Nephron (organoid): ENCODE results near the gene STRAP.
A peak's percentile ranks its signal among the peaks of the same experiment; 100 is the strongest.

Experiments
- H3K27ac Mint-ChIP-seq, 3 experiments: 2 replicates each; pipeline ENCODE4 v1.8.0; 2020; ENCODE audit warnings: mixed read lengths in 3 of 3, mild to moderate bottlenecking in 2 of 3, moderate library complexity in 1 of 3
- H3K27me3 Mint-ChIP-seq: 2 replicates; pipeline ENCODE4 v1.8.0; 2021; ENCODE audit warnings: low read depth, mild to moderate bottlenecking, moderate library complexity, mixed read lengths
- H3K36me3 Mint-ChIP-seq: 2 replicates; pipeline ENCODE4 v1.8.0; 2020; ENCODE audit warnings: low read depth, mixed read lengths
- H3K4me1 Mint-ChIP-seq: 2 replicates; pipeline ENCODE4 v1.8.0; 2020; ENCODE audit warnings: mixed read lengths
- H3K4me3 Mint-ChIP-seq, 3 experiments: 2 replicates each; pipeline ENCODE4 v1.8.0; 2020; ENCODE audit warnings: mild to moderate bottlenecking in 3 of 3, mixed read lengths in 3 of 3, moderate library complexity in 2 of 3
- H3K9me3 Mint-ChIP-seq: 2 replicates; pipeline ENCODE4 v1.8.0; 2020; ENCODE audit warnings: mixed read lengths
- TF ChIP-seq, protein P1 (sequence below), 3 experiments: fragments of 200-600 bp; sonication (generic); IDR thresholded peaks; one replicate each; pipeline ENCODE4 v1.5.0; 2021; ENCODE audit warnings: antibody characterized with exemption in 3 of 3; ENCODE audit not compliant: unreplicated experiment in 3 of 3

STRAP gene

DNA sequence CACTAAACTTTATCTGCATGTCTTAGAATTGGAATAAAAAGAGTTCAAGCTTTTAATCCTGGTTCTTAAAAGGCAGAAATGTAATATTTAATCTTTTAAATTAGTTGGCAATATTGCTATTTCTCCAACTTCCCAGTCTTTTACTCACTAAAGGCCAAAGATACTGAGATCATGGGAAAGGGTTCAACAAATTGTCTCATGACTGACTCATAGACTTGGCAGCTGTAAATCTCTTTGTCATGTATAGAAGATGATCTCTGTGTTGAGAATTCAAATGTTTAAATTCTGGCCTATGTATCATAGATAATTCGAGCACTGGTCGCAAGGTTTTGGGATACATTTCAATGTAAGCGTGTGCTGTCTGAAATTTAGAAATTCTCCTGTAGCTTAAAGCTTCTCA, 40.1 kb upstream of the STRAP start:
- H3K4me1 Mint-ChIP-seq = peaks cover 48% of the 10 kb centered on the region
- H3K4me3 Mint-ChIP-seq = no peak overlapping the region
- TF ChIP-seq, protein P1, sequence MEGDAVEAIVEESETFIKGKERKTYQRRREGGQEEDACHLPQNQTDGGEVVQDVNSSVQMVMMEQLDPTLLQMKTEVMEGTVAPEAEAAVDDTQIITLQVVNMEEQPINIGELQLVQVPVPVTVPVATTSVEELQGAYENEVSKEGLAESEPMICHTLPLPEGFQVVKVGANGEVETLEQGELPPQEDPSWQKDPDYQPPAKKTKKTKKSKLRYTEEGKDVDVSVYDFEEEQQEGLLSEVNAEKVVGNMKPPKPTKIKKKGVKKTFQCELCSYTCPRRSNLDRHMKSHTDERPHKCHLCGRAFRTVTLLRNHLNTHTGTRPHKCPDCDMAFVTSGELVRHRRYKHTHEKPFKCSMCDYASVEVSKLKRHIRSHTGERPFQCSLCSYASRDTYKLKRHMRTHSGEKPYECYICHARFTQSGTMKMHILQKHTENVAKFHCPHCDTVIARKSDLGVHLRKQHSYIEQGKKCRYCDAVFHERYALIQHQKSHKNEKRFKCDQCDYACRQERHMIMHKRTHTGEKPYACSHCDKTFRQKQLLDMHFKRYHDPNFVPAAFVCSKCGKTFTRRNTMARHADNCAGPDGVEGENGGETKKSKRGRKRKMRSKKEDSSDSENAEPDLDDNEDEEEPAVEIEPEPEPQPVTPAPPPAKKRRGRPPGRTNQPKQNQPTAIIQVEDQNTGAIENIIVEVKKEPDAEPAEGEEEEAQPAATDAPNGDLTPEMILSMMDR (IDR thresholded peaks at IDR 0.05; ENCODE audit: unreplicated experiment in 3 of 3) = no peak
- H3K27me3 Mint-ChIP-seq = peaks cover 8% of the 10 kb centered on the region
- no peaks in the 10 kb centered on the region for H3K9me3 Mint-ChIP-seq
- H3K36me3 Mint-ChIP-seq = no peaks in the 10 kb centered on the region
- peak overlapping the region in 1 of 3 experiments; percentile 73 for H3K27ac Mint-ChIP-seq

DNA sequence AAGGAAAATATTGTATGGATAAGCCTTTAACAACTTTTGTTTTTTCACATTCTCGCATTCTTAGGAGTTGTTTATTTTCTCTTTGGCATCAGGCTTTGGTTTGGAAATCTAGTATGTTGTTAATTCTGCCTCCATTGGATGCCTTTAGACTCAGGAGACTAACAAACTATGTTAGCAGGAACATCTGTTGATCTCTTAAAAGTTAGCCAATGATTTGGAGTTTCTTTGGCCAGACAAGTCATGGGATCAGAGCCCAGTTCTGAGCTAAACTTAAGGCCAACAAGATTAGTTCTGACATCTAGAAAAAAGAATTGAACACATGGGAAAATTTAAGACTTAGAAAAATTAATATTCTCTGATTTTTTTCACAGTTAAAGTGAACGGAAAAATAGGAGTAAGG, 35.3 kb upstream of the STRAP start:
- TF ChIP-seq, protein P1 (IDR thresholded peaks at IDR 0.05; ENCODE audit: unreplicated experiment in 3 of 3) = no peak
- H3K4me3 Mint-ChIP-seq = no peak overlapping the region
- H3K9me3 Mint-ChIP-seq = no peaks in the 10 kb centered on the region
- H3K4me1 Mint-ChIP-seq = peaks cover 38% of the 10 kb centered on the region
- H3K27me3 Mint-ChIP-seq = peaks cover 6% of the 10 kb centered on the region
- H3K36me3 Mint-ChIP-seq = no peaks in the 10 kb centered on the region
- H3K27ac Mint-ChIP-seq = peak overlapping the region in 2 of 3 experiments; percentile 8 to 76

DNA sequence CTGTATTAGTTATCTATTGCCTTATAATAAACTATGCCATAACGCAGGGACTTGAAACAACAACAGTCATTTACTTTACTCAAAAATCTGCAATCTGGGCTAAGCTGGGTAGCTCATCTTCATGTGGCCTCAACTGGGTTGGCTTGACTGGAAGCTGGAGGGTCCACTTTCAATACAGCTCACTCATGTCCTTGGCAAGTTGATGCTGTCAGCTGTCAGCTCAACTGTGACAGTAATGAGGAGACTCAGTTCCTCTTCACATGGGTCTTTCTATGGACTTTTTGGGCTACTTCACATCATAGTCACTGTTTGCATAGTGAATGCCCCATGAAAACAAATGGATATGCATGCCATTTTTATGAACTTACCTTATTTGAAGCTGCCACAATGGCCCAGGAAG, 33.6 kb upstream of the STRAP start:
- H3K4me1 Mint-ChIP-seq = peaks cover 29% of the 10 kb centered on the region
- H3K27ac Mint-ChIP-seq = no peak overlapping the region
- peaks cover 6% of the 10 kb centered on the region for H3K27me3 Mint-ChIP-seq
- H3K9me3 Mint-ChIP-seq = no peaks in the 10 kb centered on the region
- TF ChIP-seq, protein P1 (IDR thresholded peaks at IDR 0.05; ENCODE audit: unreplicated experiment in 3 of 3) = no peak
- H3K36me3 Mint-ChIP-seq = no peaks in the 10 kb centered on the region
- H3K4me3 Mint-ChIP-seq = no peak overlapping the region

DNA sequence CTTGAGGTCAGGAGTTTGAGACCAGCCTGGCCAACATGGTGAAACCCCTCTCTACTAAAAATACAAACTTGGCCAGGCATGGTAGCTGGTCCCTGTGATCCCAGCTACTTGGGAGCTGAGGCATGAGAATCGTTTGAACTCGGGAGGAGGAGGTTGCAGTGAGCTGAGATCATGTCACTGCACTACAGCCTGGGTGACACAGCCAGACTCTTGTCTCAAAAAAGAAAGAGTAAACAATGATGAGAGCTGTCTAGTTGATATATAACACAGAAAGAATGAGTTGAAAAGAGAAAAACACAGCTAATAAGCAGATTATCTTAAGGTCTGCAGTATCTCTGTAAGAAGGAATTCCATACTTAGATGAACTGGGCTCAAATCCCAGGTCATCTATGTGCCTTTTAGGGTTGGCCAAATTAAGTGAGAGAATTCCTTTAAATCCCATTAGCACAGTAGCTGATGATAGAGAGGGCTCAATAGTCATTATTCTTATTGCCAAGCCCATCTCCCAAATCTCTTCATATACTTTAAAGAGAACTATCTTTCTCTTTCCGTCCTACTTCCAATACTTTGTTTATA, 31.1 kb upstream of the STRAP start:
- Mint-ChIP-seq H3K4me1 (peaks cover 20% of the 10 kb centered on the region), H3K4me3 (no peak overlapping the region), H3K27ac (no peak overlapping the region), H3K36me3 (no peaks in the 10 kb centered on the region), H3K9me3 (no peaks in the 10 kb centered on the region), H3K27me3 (no peaks in the 10 kb centered on the region)
- TF ChIP-seq, protein P1 (IDR thresholded peaks at IDR 0.05; ENCODE audit: unreplicated experiment in 3 of 3) = no peak

DNA sequence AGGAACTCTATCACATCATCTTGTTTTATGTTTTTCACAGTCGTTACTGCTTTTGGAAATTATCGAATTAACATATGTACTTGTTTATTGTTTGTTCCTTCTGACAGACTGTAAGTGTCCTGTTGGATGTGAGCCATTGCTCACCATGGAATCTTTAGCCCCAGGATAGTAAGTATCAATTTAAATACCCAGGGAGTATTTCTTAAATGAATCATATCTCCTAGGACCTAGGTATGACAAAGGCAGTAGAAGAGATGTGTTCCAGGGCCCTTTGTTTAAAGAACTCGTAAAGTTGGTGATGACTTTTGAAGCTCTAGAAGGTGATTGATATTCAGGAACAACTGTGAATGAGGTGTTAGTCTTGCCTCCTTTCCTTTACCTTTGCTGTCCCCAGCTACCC, 30.3 kb upstream of the STRAP start:
- no peaks in the 10 kb centered on the region for H3K36me3 Mint-ChIP-seq
- H3K27ac Mint-ChIP-seq = no peak overlapping the region
- H3K9me3 Mint-ChIP-seq = no peaks in the 10 kb centered on the region
- TF ChIP-seq, protein P1 (IDR thresholded peaks at IDR 0.05; ENCODE audit: unreplicated experiment in 3 of 3) = no peak
- no peak overlapping the region for H3K4me3 Mint-ChIP-seq
- no peaks in the 10 kb centered on the region for H3K27me3 Mint-ChIP-seq
- H3K4me1 Mint-ChIP-seq = peaks cover 16% of the 10 kb centered on the region

DNA sequence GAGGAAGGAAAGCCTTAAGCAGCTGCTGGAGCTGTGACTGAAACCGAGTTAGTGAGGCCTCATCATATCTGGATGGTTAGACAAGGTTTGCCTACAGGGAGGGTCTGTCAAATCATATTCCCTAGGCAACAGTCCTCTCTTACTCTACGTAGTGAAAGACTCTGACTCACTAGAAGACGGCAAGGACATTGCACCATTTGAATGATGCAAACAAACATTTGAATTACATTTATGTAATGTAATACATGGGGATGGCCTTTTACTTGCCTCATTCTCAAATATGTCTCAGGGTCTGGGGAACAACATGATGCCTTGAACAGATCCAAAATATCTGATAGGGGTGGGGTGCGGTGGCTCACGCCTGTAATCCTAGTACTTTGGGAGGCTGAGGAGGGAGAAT, 29.8 kb upstream of the STRAP start:
- Mint-ChIP-seq H3K36me3 (no peaks in the 10 kb centered on the region), H3K4me3 (no peak overlapping the region), H3K27ac (no peak overlapping the region), H3K9me3 (no peaks in the 10 kb centered on the region), H3K4me1 (peaks cover 13% of the 10 kb centered on the region), H3K27me3 (no peaks in the 10 kb centered on the region)
- TF ChIP-seq, protein P1 (IDR thresholded peaks at IDR 0.05; ENCODE audit: unreplicated experiment in 3 of 3) = no peak
